Nephron progenitor cell (in vitro differentiated cells): ENCODE measurements around the gene HOXA2.
A peak's percentile ranks its signal among the peaks of the same experiment; 100 is the strongest.

ENCODE experiments used
- DNase-seq: peaks from one replicate; pipeline ENCODE4 v3.0.0; 2021
- H3K27ac Mint-ChIP-seq: 2 replicates; pipeline ENCODE4 v1.8.0; 2021; ENCODE audit warnings: mild to moderate bottlenecking, moderate library complexity, mixed read lengths
- H3K27me3 Mint-ChIP-seq: 2 replicates; pipeline ENCODE4 v1.8.0; 2021; ENCODE audit warnings: mild to moderate bottlenecking, low read depth, mixed read lengths; ENCODE audit not compliant: poor library complexity
- H3K36me3 Mint-ChIP-seq: 2 replicates; pipeline ENCODE4 v1.8.0; 2021; ENCODE audit warnings: low read depth, mixed read lengths
- H3K4me1 Mint-ChIP-seq: 2 replicates; pipeline ENCODE4 v1.8.0; 2021; ENCODE audit warnings: mixed read lengths
- H3K4me3 Mint-ChIP-seq: 2 replicates; pipeline ENCODE4 v1.8.0; 2021; ENCODE audit warnings: mild to moderate bottlenecking, moderate library complexity, mixed read lengths
- H3K9me3 Mint-ChIP-seq: 2 replicates; pipeline ENCODE4 v1.8.0; 2021; ENCODE audit warnings: mild to moderate bottlenecking, moderate library complexity, mixed read lengths
- TF ChIP-seq, protein P1 (sequence below): fragments of 200-600 bp; sonication (generic); IDR thresholded peaks from 2 replicates; pipeline ENCODE4 v1.5.0; 2021; ENCODE audit warnings: antibody characterized with exemption

Gene HOXA2

GRCh38 chr7:27101171-27101956 is 1.1 kb downstream of the HOXA2 start:
- peaks cover 72% of the 10 kb centered on the region for H3K4me1 Mint-ChIP-seq
- DNase-seq, result peak; percentile 52
- H3K9me3 Mint-ChIP-seq, result no peaks in the 10 kb centered on the region
- TF ChIP-seq, protein P1, sequence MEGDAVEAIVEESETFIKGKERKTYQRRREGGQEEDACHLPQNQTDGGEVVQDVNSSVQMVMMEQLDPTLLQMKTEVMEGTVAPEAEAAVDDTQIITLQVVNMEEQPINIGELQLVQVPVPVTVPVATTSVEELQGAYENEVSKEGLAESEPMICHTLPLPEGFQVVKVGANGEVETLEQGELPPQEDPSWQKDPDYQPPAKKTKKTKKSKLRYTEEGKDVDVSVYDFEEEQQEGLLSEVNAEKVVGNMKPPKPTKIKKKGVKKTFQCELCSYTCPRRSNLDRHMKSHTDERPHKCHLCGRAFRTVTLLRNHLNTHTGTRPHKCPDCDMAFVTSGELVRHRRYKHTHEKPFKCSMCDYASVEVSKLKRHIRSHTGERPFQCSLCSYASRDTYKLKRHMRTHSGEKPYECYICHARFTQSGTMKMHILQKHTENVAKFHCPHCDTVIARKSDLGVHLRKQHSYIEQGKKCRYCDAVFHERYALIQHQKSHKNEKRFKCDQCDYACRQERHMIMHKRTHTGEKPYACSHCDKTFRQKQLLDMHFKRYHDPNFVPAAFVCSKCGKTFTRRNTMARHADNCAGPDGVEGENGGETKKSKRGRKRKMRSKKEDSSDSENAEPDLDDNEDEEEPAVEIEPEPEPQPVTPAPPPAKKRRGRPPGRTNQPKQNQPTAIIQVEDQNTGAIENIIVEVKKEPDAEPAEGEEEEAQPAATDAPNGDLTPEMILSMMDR, result no peak
- H3K27me3 Mint-ChIP-seq, result no peaks in the 10 kb centered on the region
- H3K27ac Mint-ChIP-seq, result peak overlapping the region; percentile 100
- peak overlapping the region; percentile 99 for H3K4me3 Mint-ChIP-seq
- peaks cover 57% of the 10 kb centered on the region for H3K36me3 Mint-ChIP-seq

DNA sequence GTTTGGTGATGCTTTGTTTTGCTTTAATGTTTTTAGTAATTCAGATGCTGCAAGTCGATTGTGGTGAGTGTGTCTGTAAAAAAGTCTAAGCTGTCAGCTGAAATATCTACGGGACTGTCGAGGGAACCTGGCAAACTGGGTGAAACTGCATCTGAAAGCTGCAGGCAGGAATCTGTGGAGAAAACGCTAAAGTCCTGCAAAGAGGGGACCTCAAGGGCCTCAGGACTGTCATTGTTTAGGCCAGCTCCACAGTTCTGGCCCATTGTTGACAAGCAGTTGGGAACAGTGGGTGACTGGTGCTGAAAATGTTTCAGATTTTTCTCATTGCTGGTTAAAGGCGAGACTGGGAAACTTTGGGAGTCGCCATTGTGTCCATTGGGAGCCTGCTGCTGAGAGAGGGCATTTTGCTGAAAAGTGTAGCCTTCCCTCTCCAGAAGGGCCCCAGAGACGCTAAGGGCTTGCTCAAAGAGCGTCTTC is 1.8 kb downstream of the HOXA2 start:
- Mint-ChIP-seq H3K36me3 (peaks cover 52% of the 10 kb centered on the region), H3K27me3 (no peaks in the 10 kb centered on the region), H3K4me1 (peaks cover 66% of the 10 kb centered on the region), H3K9me3 (no peaks in the 10 kb centered on the region), H3K4me3 (peak overlapping the region; percentile 99), H3K27ac (peak overlapping the region; percentile 100)
- TF ChIP-seq, protein P1, result no peak
- no peak for DNase-seq

DNA sequence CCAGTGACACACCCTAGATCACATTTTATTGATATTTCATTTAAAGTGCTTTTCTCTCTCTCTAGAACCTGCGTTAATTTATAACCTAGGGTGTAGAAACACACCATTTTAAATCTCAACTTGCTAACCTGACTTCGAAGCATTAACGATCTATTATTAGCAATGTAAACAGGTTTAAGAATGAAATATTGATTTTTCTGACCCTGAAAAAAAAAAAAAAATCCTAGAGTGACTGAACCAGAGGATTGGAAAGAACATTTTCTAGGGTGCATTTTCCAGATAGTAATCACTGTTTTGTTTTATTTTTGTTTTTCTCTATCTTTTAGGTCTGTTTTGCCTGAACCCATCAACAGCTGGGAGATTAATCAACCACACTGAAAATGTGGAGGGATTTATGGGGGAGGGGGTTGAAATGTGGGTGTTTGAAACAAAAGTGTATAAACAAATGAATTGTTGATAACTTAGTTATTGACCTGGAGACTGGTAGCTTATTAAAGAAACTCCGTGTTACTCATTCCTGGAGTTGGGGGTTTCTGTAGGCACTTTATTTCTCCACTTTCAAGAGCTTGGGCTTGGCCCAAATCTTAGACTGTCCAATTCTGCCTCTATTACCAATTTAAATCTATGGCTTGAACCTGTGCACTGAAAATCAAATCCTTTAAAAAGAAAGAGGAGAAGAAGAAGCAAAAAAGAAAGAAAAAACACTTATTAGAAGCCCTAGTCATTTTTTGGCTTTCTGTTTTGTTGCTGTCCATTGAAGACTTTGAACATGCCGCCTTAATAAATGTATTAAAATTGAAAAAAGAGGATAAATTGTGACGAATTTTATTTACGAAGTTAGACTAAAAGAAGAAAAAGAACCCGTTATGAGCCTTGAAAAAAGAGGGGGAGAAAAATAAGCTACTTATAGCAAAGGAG is 2.8 kb downstream of the HOXA2 start:
- peaks cover 55% of the 10 kb centered on the region for H3K4me1 Mint-ChIP-seq
- DNase-seq, result no peak
- H3K4me3 Mint-ChIP-seq, result peak overlapping the region; percentile 99
- H3K9me3 Mint-ChIP-seq, result no peaks in the 10 kb centered on the region
- peak overlapping the region; percentile 100 for H3K27ac Mint-ChIP-seq
- H3K27me3 Mint-ChIP-seq, result no peaks in the 10 kb centered on the region
- TF ChIP-seq, protein P1, result no peak
- H3K36me3 Mint-ChIP-seq, result peaks cover 48% of the 10 kb centered on the region

GRCh38 chr7:27098578-27099451 is 3.7 kb downstream of the HOXA2 start:
- Mint-ChIP-seq H3K36me3 (peaks cover 57% of the 10 kb centered on the region), H3K4me3 (peak overlapping the region; percentile 99), H3K9me3 (no peaks in the 10 kb centered on the region), H3K27ac (peak overlapping the region; percentile 100), H3K4me1 (peaks cover 50% of the 10 kb centered on the region), H3K27me3 (peaks cover 3% of the 10 kb centered on the region)
- TF ChIP-seq, protein P1, result no peak
- peak; percentile 77 for DNase-seq

GRCh38 chr7:27097686-27098577 is 4.6 kb downstream of the HOXA2 start:
- Mint-ChIP-seq H3K4me1 (peaks cover 51% of the 10 kb centered on the region), H3K27me3 (peaks cover 3% of the 10 kb centered on the region), H3K27ac (peak overlapping the region; percentile 100), H3K4me3 (peak overlapping the region; percentile 99), H3K36me3 (peaks cover 65% of the 10 kb centered on the region), H3K9me3 (no peaks in the 10 kb centered on the region)
- TF ChIP-seq, protein P1, result no peak
- DNase-seq, result peak; percentile 46
